HCT116 (cell line): ENCODE measurements around the gene ID3. TPM values are rescaled to one million over a fixed set of nuclear protein-coding genes. Genes with fewer than 3 reads are reported as not detected.

Experiments used
- ATAC-seq: fragments of 200-7000 bp; cut with Tn5 transposase; 2 replicates; pipeline ENCODE4 v1.9.1; 2020; ENCODE audit warnings: mild to moderate bottlenecking, moderate library complexity
- BruUV-seq: library from RNA; stranded (reverse); fragments of 400-500 nt; replicated peaks from 2 replicates; lab custom pipeline; 2021; lab: Mats Ljungman, UMichigan
- CTCF ChIA-PET: fragments of 300-600 bp; sonication (Branson Sonifier 250); formaldehyde crosslinking; loops from one replicate; lab custom pipeline; 2021; ENCODE audit warnings: antibody characterized with exemption; lab: Charles Lee
- POLR2A ChIA-PET: fragments of 300-600, 350-600 bp; sonication (Branson Sonifier 250); formaldehyde crosslinking; loops from one replicate; lab custom pipeline; 2021; ENCODE audit warnings: antibody characterized with exemption; lab: Charles Lee
- RAD21 ChIA-PET, 2 experiments: fragments of 300-600 bp; sonication (Branson Sonifier 250); formaldehyde crosslinking; loops; one replicate each; lab custom pipeline; 2023; ENCODE audit warnings: low total read pairs in 2 of 2; ENCODE audit not compliant: uncharacterized antibody in 2 of 2, unreplicated experiment in 2 of 2, low non-redundant PET in 1 of 2; lab: Charles Lee
- DNase-seq: peaks from one replicate; pipeline ENCODE4 v3.0.0-alpha.2; 2010; ENCODE audit warnings: low read depth, low spot score
- H2AFZ ChIP-seq: fragments of 200-600 bp; shearing (Covaris generic), sonication (generic); 2 replicates; pipeline ENCODE4 v1.6.1; 2017; ENCODE audit warnings: low read depth, mixed run types, mixed read lengths, antibody characterized with exemption, low read length; ENCODE audit not compliant: poor library complexity, severe bottlenecking
- H3K27ac ChIP-seq: 2 replicates; pipeline ENCODE4 v1.5.1; 2012; ENCODE audit warnings: low read depth, low read length
- H3K27me3 ChIP-seq: fragments of 200-600 bp; sonication (generic); 2 replicates; pipeline ENCODE4 v1.6.1; 2016; ENCODE audit warnings: mixed run types, low read length, mixed read lengths; ENCODE audit not compliant: insufficient read depth
- H3K36me3 ChIP-seq, 2 experiments: fragments of 200-500 bp in 1 of 2; fragments of 200-600 bp in 1 of 2; sonication (Bioruptor generic) in 1 of 2; sonication (generic) in 1 of 2; 2 replicates each; pipeline versions ENCODE4 v1.5.1 to v1.6.1; 2014 to 2016; ENCODE audit warnings: low read length in 2 of 2, inconsistent platforms in 1 of 2, mixed read lengths in 1 of 2, mixed run types in 1 of 2; ENCODE audit not compliant: insufficient read depth in 2 of 2, control insufficient read depth in 1 of 2
- H3K4me1 ChIP-seq, 2 experiments: fragments of 200-600 bp in 1 of 2; sonication (generic) in 1 of 2; 2 replicates each; pipeline versions ENCODE4 v1.5.1 to v1.6.1; 2012 to 2017; ENCODE audit warnings: low read length in 2 of 2, inconsistent platforms in 1 of 2, mild to moderate bottlenecking in 1 of 2, mixed read lengths in 1 of 2, mixed run types in 1 of 2, moderate library complexity in 1 of 2; ENCODE audit not compliant: insufficient read depth in 2 of 2, control insufficient read depth in 1 of 2
- H3K4me2 ChIP-seq: fragments of 200-600 bp; sonication (generic); 2 replicates; pipeline ENCODE4 v1.6.1; 2017; ENCODE audit warnings: mixed run types, low read length, mixed read lengths
- H3K4me3 ChIP-seq, 2 experiments: fragments of 200-600 bp in 1 of 2; sonication (generic) in 1 of 2; replicated peaks in 1 of 2; 2 replicates each; pipeline ENCODE4 v1.5.1; 2011 to 2016; ENCODE audit warnings: low read length in 2 of 2, control low read depth in 1 of 2, low read depth in 1 of 2, mild to moderate bottlenecking in 1 of 2, mixed read lengths in 1 of 2, mixed run types in 1 of 2
- H3K79me2 ChIP-seq: fragments of 200-600 bp; sonication (generic); 2 replicates; pipeline ENCODE4 v1.6.1; 2017; ENCODE audit warnings: mild to moderate bottlenecking, mixed run types, low read length, moderate library complexity, mixed read lengths; ENCODE audit not compliant: insufficient read depth
- H3K9ac ChIP-seq: fragments of 200-600 bp; sonication (generic); 2 replicates; pipeline ENCODE4 v1.6.1; 2016; ENCODE audit warnings: low read length, mixed read lengths
- H3K9me2 ChIP-seq: fragments of 200-600 bp; sonication (generic), shearing (Covaris generic); 2 replicates; pipeline ENCODE4 v1.6.1; 2017; ENCODE audit warnings: mixed run types, mild to moderate bottlenecking, moderate library complexity; ENCODE audit not compliant: insufficient read depth
- H3K9me3 ChIP-seq, 2 experiments: fragments of 200-500 bp in 1 of 2; fragments of 200-600 bp in 1 of 2; sonication (Bioruptor generic) in 1 of 2; sonication (generic) in 1 of 2; 2 replicates each; pipeline ENCODE4 v1.6.1; 2014 to 2017; ENCODE audit warnings: low read length in 2 of 2, mixed read lengths in 2 of 2, inconsistent platforms in 1 of 2, low read depth in 1 of 2, mild to moderate bottlenecking in 1 of 2, mixed run types in 1 of 2, moderate library complexity in 1 of 2; ENCODE audit not compliant: control insufficient read depth in 1 of 2, insufficient read depth in 1 of 2
- H4K20me1 ChIP-seq: fragments of 200-600 bp; sonication (generic), shearing (Covaris generic); 2 replicates; pipeline ENCODE4 v1.6.1; 2017; ENCODE audit warnings: mixed run types, mild to moderate bottlenecking, moderate library complexity; ENCODE audit not compliant: insufficient read depth
- ATF3 ChIP-seq: IDR thresholded peaks from 2 replicates; pipeline ENCODE4 v1.6.1; 2012
- CBX3 ChIP-seq: IDR thresholded peaks from 2 replicates; pipeline ENCODE4 v1.6.1; 2012; ENCODE audit warnings: low read depth
- CEBPB ChIP-seq: IDR thresholded peaks from 2 replicates; pipeline ENCODE4 v1.6.1; 2012; ENCODE audit warnings: low read depth
- CTCF ChIP-seq, 3 experiments: fragments of 200-600 bp in 1 of 3; sonication (generic) in 1 of 3; IDR thresholded peaks in 2 of 3; conservative IDR thresholded peaks in 1 of 3; 2 replicates each; pipeline ENCODE4 v1.5.1; 2012 to 2017; ENCODE audit warnings: low read depth in 2 of 3, low read length in 2 of 3, antibody characterized with exemption in 1 of 3, borderline replicate concordance in 1 of 3, control low read depth in 1 of 3, mild to moderate bottlenecking in 1 of 3, mixed read lengths in 1 of 3, mixed run types in 1 of 3, moderate library complexity in 1 of 3; ENCODE audit not compliant: insufficient read depth in 1 of 3
- EGR1 ChIP-seq: IDR thresholded peaks from 2 replicates; pipeline ENCODE4 v1.6.1; 2012; ENCODE audit warnings: low read depth
- ELF1 ChIP-seq: IDR thresholded peaks from 2 replicates; pipeline ENCODE4 v1.6.1; 2012; ENCODE audit warnings: low read depth, borderline replicate concordance
- EZH2phosphoT487 ChIP-seq: fragments of 200-600 bp; IDR thresholded peaks from 2 replicates; pipeline ENCODE4 v1.6.1; 2018; ENCODE audit warnings: antibody characterized with exemption, borderline replicate concordance
- FOSL1 ChIP-seq: IDR thresholded peaks from 2 replicates; pipeline ENCODE4 v1.6.1; 2012; ENCODE audit warnings: low read depth
- JUND ChIP-seq: IDR thresholded peaks from 2 replicates; pipeline ENCODE4 v1.6.1; 2012
- POLR2A ChIP-seq: IDR thresholded peaks from 2 replicates; pipeline ENCODE4 v1.7.0; 2011; ENCODE audit warnings: borderline replicate concordance; ENCODE audit not compliant: insufficient read depth, insufficient read length; ENCODE audit errors: extremely low read depth
- POLR2AphosphoS5 ChIP-seq: IDR thresholded peaks from 2 replicates; pipeline ENCODE4 v1.6.1; 2011; ENCODE audit warnings: mild to moderate bottlenecking, low read depth, low read length, moderate library complexity
- RAD21 ChIP-seq: IDR thresholded peaks from 2 replicates; pipeline ENCODE4 v1.6.1; 2012; ENCODE audit warnings: low read depth, mild to moderate bottlenecking
- SIN3A ChIP-seq: IDR thresholded peaks from 2 replicates; pipeline ENCODE4 v1.6.1; 2012; ENCODE audit warnings: low read depth
- SP1 ChIP-seq: IDR thresholded peaks from 2 replicates; pipeline ENCODE4 v1.6.1; 2012; ENCODE audit warnings: low read depth
- TCF7L2 ChIP-seq: IDR thresholded peaks from 2 replicates; pipeline ENCODE4 v1.7.0; 2011; ENCODE audit warnings: borderline replicate concordance, inconsistent platforms; ENCODE audit not compliant: insufficient read depth, insufficient read length; ENCODE audit errors: extremely low read depth
- YY1 ChIP-seq: IDR thresholded peaks from 2 replicates; pipeline ENCODE4 v1.6.1; 2011; ENCODE audit warnings: low read length, low read depth, moderate library complexity, mild to moderate bottlenecking; ENCODE audit not compliant: insufficient replicate concordance; ENCODE audit errors: extremely low read depth
- ZBTB33 ChIP-seq: IDR thresholded peaks from 2 replicates; pipeline ENCODE4 v1.6.1; 2011; ENCODE audit warnings: mild to moderate bottlenecking, low read length, moderate library complexity; ENCODE audit not compliant: insufficient replicate concordance; ENCODE audit errors: extremely low read depth
- ZFX ChIP-seq: fragments of 450-650 bp; IDR thresholded peaks from 2 replicates; pipeline ENCODE4 v1.6.1; 2017
- intact Hi-C: fragments of 100-400 bp; cut with micrococcal nuclease; formaldehyde crosslinking; loops from 2 replicates; pipeline ENCODE4 v1.10.0; 2022
- total RNA-seq: library from RNA; stranded (reverse); gene quantifications from one replicate; pipeline ENCODE4 v1.2.1, GENCODE V29; 2021; ENCODE audit not compliant: unreplicated experiment
- TF ChIP-seq, protein P1 (sequence below): IDR thresholded peaks from 2 replicates; pipeline ENCODE4 v1.6.1; 2012; ENCODE audit warnings: low read depth

Gene ID3
- total RNA-seq, 1 experiment from 2014 or later: 183 TPM

GRCh38 chr1:23581219-23581618, 21.9 kb upstream of the ID3 start:
- H4K20me1 ChIP-seq: no peaks in the 10 kb centered on the region
- ATAC-seq: no peak
- H3K27me3 ChIP-seq: no peaks in the 10 kb centered on the region
- TF ChIP-seq FOSL1: no peak
- no peak for TF ChIP-seq SIN3A
- no peak for TF ChIP-seq CEBPB
- no peak for TF ChIP-seq EZH2phosphoT487
- no peak for TF ChIP-seq CTCF (IDR thresholded peaks at IDR 0.05 in 2 of 3, conservative IDR thresholded peaks at IDR 0.05 in 1 of 3; ENCODE audit: borderline replicate concordance in 1 of 3, insufficient read depth in 1 of 3, low read depth in 2 of 3, low read length in 2 of 3)
- TF ChIP-seq POLR2AphosphoS5: no peak
- no peak for TF ChIP-seq EGR1
- TF ChIP-seq POLR2A: no peak
- no peak for TF ChIP-seq JUND
- no peak for TF ChIP-seq ELF1
- TF ChIP-seq ZFX: no peak
- no peak for TF ChIP-seq ZBTB33
- TF ChIP-seq RAD21: no peak
- no peak for TF ChIP-seq ATF3
- TF ChIP-seq, protein P1, sequence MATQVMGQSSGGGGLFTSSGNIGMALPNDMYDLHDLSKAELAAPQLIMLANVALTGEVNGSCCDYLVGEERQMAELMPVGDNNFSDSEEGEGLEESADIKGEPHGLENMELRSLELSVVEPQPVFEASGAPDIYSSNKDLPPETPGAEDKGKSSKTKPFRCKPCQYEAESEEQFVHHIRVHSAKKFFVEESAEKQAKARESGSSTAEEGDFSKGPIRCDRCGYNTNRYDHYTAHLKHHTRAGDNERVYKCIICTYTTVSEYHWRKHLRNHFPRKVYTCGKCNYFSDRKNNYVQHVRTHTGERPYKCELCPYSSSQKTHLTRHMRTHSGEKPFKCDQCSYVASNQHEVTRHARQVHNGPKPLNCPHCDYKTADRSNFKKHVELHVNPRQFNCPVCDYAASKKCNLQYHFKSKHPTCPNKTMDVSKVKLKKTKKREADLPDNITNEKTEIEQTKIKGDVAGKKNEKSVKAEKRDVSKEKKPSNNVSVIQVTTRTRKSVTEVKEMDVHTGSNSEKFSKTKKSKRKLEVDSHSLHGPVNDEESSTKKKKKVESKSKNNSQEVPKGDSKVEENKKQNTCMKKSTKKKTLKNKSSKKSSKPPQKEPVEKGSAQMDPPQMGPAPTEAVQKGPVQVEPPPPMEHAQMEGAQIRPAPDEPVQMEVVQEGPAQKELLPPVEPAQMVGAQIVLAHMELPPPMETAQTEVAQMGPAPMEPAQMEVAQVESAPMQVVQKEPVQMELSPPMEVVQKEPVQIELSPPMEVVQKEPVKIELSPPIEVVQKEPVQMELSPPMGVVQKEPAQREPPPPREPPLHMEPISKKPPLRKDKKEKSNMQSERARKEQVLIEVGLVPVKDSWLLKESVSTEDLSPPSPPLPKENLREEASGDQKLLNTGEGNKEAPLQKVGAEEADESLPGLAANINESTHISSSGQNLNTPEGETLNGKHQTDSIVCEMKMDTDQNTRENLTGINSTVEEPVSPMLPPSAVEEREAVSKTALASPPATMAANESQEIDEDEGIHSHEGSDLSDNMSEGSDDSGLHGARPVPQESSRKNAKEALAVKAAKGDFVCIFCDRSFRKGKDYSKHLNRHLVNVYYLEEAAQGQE: no peak
- TF ChIP-seq SP1: no peak
- TF ChIP-seq YY1: no peak
- TF ChIP-seq TCF7L2: no peak
- TF ChIP-seq CBX3: no peak
- RAD21 ChIA-PET: no interaction called here
- no TSS peak for BruUV-seq
- H3K27ac ChIP-seq: no peak overlapping the region
- CTCF ChIA-PET: no interaction called here
- POLR2A ChIA-PET: interaction anchor here (0.7 kb wide), 1 partner anchor 693 kb away, joined by 3 read pairs; no protein-coding TSS in a partner anchor
- H3K9me3 ChIP-seq: no peaks in the 10 kb centered on the region
- H3K9me2 ChIP-seq: no peaks in the 10 kb centered on the region
- no peaks in the 10 kb centered on the region for H3K36me3 ChIP-seq
- intact Hi-C loops: no loop called here
- H3K79me2 ChIP-seq: no peaks in the 10 kb centered on the region
- no peak overlapping the region for H3K4me2 ChIP-seq
- DNase-seq: no peak
- no peak overlapping the region for H2AFZ ChIP-seq
- no peak overlapping the region for H3K9ac ChIP-seq
- H3K4me3 ChIP-seq: no peak overlapping the region
- H3K4me1 ChIP-seq: peaks cover 22 to 32% of the 10 kb centered on the region in 2 experiments
